Nephron (organoid): Measurements from ENCODE around the gene ITGB1BP1.
A peak's percentile ranks its signal among the peaks of the same experiment; 100 is the strongest.

Experiments
- H3K27ac Mint-ChIP-seq, 3 experiments: 2 replicates each; pipeline ENCODE4 v1.8.0; 2020; ENCODE audit warnings: mixed read lengths in 3 of 3, mild to moderate bottlenecking in 2 of 3, moderate library complexity in 1 of 3
- H3K27me3 Mint-ChIP-seq: 2 replicates; pipeline ENCODE4 v1.8.0; 2021; ENCODE audit warnings: low read depth, mild to moderate bottlenecking, moderate library complexity, mixed read lengths
- H3K36me3 Mint-ChIP-seq: 2 replicates; pipeline ENCODE4 v1.8.0; 2020; ENCODE audit warnings: low read depth, mixed read lengths
- H3K4me1 Mint-ChIP-seq: 2 replicates; pipeline ENCODE4 v1.8.0; 2020; ENCODE audit warnings: mixed read lengths
- H3K4me3 Mint-ChIP-seq, 3 experiments: 2 replicates each; pipeline ENCODE4 v1.8.0; 2020; ENCODE audit warnings: mild to moderate bottlenecking in 3 of 3, mixed read lengths in 3 of 3, moderate library complexity in 2 of 3
- H3K9me3 Mint-ChIP-seq: 2 replicates; pipeline ENCODE4 v1.8.0; 2020; ENCODE audit warnings: mixed read lengths
- TF ChIP-seq, protein P1 (sequence below), 3 experiments: fragments of 200-600 bp; sonication (generic); IDR thresholded peaks; one replicate each; pipeline ENCODE4 v1.5.0; 2021; ENCODE audit warnings: antibody characterized with exemption in 3 of 3; ENCODE audit not compliant: unreplicated experiment in 3 of 3

Gene ITGB1BP1

DNA sequence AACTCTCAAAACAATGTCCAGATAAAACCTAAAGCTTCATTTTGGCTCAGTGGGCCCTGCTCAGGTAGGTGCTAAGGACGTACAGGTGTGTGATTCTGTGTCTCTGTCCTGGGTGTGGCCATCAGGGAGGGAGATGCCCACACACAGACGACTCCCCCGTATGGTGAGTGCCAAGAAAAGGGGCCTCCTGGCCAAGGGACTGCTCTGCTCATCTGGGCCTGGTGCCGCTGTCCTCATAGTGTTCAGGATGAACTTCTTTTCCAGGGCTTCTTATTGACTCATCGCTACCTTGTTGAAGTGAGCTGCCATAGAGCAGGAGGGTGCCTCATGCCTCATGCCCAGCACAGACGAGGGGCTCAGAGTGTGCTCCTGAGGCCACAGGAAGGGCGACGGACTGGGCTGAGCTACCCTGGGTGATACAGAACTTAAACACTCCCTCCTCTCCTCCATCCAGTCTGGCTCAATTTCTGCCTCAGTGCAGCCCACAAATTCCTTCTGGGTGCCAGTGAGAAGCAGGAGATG lies 57.8 kb downstream of the ITGB1BP1 start:
- TF ChIP-seq, protein P1, sequence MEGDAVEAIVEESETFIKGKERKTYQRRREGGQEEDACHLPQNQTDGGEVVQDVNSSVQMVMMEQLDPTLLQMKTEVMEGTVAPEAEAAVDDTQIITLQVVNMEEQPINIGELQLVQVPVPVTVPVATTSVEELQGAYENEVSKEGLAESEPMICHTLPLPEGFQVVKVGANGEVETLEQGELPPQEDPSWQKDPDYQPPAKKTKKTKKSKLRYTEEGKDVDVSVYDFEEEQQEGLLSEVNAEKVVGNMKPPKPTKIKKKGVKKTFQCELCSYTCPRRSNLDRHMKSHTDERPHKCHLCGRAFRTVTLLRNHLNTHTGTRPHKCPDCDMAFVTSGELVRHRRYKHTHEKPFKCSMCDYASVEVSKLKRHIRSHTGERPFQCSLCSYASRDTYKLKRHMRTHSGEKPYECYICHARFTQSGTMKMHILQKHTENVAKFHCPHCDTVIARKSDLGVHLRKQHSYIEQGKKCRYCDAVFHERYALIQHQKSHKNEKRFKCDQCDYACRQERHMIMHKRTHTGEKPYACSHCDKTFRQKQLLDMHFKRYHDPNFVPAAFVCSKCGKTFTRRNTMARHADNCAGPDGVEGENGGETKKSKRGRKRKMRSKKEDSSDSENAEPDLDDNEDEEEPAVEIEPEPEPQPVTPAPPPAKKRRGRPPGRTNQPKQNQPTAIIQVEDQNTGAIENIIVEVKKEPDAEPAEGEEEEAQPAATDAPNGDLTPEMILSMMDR (IDR thresholded peaks at IDR 0.05; ENCODE audit: unreplicated experiment in 3 of 3), result no peak
- peaks cover 6% of the 10 kb centered on the region for H3K4me1 Mint-ChIP-seq
- H3K27me3 Mint-ChIP-seq, result peaks cover 5% of the 10 kb centered on the region
- peak overlapping the region in 1 of 3 experiments; percentile 41 for H3K27ac Mint-ChIP-seq
- H3K9me3 Mint-ChIP-seq, result no peaks in the 10 kb centered on the region
- peaks cover 78% of the 10 kb centered on the region for H3K36me3 Mint-ChIP-seq
- no peak overlapping the region for H3K4me3 Mint-ChIP-seq

DNA sequence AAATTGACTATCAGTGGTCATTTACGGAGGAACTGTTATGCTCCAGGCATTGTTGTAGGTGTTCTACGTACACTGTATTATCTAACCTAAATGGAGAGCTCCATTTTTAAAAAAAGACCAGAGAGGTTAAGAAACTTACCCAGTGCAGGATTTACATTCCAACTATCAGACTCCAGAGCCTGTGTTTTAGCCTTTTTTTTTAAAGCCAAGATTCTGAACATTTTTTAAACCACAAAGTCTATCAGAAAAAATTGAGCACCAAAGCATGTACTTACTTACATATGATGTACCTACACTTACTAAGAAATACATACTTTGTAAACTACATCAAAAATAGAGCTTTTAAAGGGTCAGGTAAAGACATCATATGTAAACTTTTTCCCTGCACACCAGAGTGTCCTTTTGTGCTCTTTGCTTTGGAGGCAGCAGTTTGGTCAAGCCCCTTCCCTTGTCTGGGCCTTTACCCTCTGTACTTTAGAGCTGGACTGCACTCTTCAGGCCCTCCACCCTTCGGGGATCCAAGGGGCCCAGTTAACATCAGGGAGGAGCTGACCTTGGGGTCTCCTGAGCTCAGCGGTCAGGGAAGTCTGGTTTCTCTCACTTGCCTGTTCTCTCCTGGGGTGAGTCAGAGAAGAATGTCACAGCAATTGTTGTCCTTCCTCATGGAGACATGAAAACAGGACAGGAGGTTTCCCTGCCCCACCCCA lies 58.4 kb downstream of the ITGB1BP1 start:
- peaks cover 5% of the 10 kb centered on the region for H3K27me3 Mint-ChIP-seq
- TF ChIP-seq, protein P1 (IDR thresholded peaks at IDR 0.05; ENCODE audit: unreplicated experiment in 3 of 3), result no peak
- H3K9me3 Mint-ChIP-seq, result no peaks in the 10 kb centered on the region
- H3K4me1 Mint-ChIP-seq, result no peaks in the 10 kb centered on the region
- peak overlapping the region in 1 of 3 experiments; percentile 41 for H3K27ac Mint-ChIP-seq
- no peak overlapping the region for H3K4me3 Mint-ChIP-seq
- H3K36me3 Mint-ChIP-seq, result peaks cover 78% of the 10 kb centered on the region

DNA sequence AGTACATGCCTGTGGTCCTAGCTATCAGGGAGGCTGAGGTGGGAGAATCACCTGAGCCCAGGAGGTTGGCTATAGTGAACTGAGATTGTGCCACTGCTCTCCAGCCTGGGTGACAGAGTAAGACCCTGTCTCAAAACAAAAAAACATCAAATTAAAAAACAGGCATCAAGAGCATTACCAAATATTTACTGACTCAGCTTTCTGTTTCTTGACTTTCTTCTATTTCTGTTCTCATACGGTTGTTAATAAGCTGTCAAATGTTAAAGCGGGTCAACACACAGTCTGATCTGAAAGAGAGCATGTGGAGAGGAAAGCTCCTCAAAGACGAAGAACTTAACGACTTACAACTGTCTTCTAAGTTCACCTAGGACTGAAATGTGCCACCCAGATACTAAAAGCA lies 59.0 kb downstream of the ITGB1BP1 start:
- TF ChIP-seq, protein P1 (IDR thresholded peaks at IDR 0.05; ENCODE audit: unreplicated experiment in 3 of 3), result no peak
- Mint-ChIP-seq H3K27me3 (peaks cover 3% of the 10 kb centered on the region), H3K4me3 (no peak overlapping the region), H3K4me1 (no peaks in the 10 kb centered on the region), H3K9me3 (no peaks in the 10 kb centered on the region), H3K36me3 (peaks cover 76% of the 10 kb centered on the region), H3K27ac (no peak overlapping the region)

DNA sequence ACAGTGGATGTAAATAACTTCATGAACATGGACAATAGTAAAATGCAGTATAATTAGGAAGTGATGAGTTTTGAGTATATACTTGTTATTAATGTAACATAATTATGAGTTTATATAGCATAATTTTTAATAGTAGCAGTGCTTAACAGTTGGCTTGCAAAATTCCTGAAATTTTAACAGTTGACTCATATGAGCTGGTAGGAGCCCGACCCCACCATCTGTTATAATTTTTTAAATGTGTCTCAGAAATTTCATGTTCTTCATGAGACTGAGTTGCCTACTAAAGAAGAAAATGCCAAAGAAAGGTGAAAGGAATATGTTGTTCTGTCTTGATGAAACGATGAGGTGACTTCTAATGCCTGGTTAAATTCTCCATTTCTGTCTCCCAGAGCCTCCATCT lies 62.6 kb downstream of the ITGB1BP1 start:
- Mint-ChIP-seq H3K4me1 (no peaks in the 10 kb centered on the region), H3K9me3 (no peaks in the 10 kb centered on the region), H3K27me3 (no peaks in the 10 kb centered on the region), H3K4me3 (no peak overlapping the region), H3K36me3 (peaks cover 78% of the 10 kb centered on the region), H3K27ac (no peak overlapping the region)
- TF ChIP-seq, protein P1 (IDR thresholded peaks at IDR 0.05; ENCODE audit: unreplicated experiment in 3 of 3), result no peak

DNA sequence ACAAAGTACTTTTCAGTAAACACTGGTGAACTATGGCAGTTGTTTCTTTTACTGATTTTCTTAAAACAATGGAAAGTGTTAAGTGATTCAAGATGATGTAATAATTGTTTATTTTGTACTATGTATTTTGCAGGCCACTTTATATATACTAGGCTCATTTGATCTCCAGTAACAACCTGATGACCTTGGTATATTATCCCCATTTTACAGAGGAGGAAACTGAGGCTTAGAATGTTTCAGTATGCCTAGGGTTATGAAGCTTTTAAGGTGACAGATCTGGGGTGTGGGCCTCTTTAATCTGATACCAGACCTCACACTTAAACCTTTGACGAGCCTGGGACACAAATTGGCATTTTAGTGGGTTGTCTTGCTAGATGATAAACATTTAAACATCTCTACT lies 63.2 kb downstream of the ITGB1BP1 start:
- Mint-ChIP-seq H3K36me3 (peaks cover 77% of the 10 kb centered on the region), H3K27me3 (no peaks in the 10 kb centered on the region), H3K9me3 (no peaks in the 10 kb centered on the region), H3K4me1 (no peaks in the 10 kb centered on the region), H3K4me3 (no peak overlapping the region), H3K27ac (no peak overlapping the region)
- TF ChIP-seq, protein P1 (IDR thresholded peaks at IDR 0.05; ENCODE audit: unreplicated experiment in 3 of 3), result no peak

DNA sequence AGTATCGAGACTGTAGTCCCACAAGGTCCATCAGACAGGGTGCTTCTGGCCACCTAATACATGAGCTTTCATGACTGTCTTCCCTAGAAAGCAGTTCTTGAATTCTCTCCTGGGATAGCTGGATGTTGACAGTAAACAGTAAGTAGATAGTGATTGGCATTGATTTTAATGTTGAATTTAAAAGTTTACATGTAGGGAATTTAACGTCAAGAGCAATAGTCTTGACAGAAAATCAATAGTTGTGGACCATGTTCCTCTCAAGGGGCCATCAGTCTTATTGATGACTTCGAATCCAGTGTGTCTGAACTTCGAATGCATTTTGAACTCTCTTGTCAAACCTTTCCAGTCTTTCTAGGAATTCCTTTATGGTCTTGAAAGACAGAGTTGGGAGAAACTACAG lies 63.9 kb downstream of the ITGB1BP1 start:
- TF ChIP-seq, protein P1 (IDR thresholded peaks at IDR 0.05; ENCODE audit: unreplicated experiment in 3 of 3), result no peak
- no peaks in the 10 kb centered on the region for H3K4me1 Mint-ChIP-seq
- no peaks in the 10 kb centered on the region for H3K27me3 Mint-ChIP-seq
- no peak overlapping the region for H3K27ac Mint-ChIP-seq
- no peak overlapping the region for H3K4me3 Mint-ChIP-seq
- peaks cover 77% of the 10 kb centered on the region for H3K36me3 Mint-ChIP-seq
- no peaks in the 10 kb centered on the region for H3K9me3 Mint-ChIP-seq
